GM19351 (cell line): ENCODE data around the gene SNX30.

Experiments used
- ATAC-seq: cut with Tn5 transposase; IDR thresholded peaks from one replicate; pipeline ENCODE4 v1.9.1; 2021; ENCODE audit warnings: mild to moderate bottlenecking, moderate library complexity; ENCODE audit not compliant: unreplicated experiment

Gene SNX30

DNA sequence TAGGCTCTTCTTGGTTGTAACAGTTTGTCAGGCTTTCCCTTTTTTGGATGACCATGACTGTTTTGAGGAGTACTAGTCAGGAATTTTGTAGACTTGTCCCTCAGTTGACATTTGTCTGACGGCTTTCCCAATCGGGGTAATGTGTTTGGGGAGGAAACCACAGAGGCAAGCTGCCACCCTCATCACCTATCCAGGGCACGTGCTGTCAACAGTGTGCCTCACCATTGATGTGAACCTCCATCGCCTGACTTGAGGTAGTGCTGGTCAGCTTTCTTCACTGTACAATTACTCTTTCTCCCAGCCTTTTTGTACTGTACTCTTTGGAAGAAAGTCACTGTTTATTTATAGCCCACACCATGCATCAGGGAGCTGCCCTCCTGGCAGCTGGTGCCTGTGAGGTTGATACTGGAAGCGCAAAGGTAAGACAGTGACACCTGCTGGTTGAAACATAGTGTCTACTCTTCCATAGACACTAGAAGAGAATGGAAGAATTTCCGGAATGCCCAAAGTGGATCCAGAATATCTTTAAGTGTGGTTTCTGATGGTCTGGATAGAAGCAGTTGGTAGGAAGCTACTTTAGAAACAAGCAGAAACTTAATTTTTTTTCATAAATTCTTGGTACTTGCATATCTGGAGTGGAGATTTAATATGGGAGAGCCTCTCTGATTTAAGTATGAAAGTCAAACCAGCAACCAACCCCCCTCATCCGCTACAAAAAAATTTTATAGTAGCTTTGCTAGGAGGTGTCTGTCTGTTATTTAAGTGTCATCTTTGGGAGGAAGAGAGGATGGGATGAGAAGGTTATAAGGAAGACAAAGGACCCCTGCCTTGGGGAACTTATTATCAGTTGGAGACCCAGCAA, 69.3 kb downstream of the SNX30 start:
- ATAC-seq = peak; percentile 73

- ATAC-seq = no peak
Measured at GRCh38 chr9:112820881-112821280, 70.3 kb downstream of the SNX30 start.

GRCh38 chr9:112822618-112823017, 72.1 kb downstream of the SNX30 start:
- no peak for ATAC-seq

DNA sequence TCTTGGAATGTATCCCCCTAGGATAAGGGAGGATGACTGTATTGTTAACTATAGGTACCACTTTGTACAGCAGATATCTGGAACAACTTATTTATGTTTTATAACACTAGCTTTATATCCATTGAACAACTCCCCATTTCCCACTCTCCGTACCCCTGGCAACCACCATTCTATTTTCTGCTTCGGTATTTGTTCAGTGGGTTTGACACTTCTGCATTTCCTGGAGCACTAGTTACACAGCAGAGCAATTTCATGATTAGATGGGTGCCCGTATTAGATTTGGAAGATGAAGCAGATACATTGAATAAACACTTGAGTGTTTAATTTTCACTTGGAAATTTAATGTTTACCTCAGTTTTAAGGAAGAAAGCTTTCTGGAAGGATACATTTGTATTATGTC, 72.7 kb downstream of the SNX30 start:
- no peak for ATAC-seq

DNA sequence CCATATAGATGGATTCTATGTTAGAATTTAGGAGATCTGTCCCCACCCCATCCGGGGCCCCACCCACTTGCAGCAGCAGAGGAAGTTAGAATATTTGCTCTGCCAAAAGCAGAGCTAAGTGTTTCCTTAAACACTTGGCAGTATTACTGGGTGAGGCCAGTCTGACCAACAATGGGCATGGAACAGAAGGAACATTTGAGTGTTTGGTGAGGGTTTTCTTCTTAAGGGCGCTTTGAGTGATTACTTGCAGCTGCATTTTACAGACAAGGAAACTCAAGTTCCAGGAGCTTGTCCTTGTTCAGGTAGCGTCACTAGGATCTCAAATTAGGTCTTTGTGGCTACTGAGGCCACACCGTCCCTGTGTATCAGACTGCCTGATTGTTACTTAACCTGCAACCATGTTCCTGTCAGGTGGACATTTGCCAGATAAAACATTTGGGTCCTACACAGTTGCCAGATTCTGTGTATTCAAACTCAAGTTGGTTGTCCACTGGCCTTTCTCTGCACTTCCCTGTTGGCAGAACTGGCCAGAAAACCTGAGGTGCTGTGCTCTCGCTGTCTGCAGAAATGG, 80.8 kb downstream of the SNX30 start:
- no peak for ATAC-seq

DNA sequence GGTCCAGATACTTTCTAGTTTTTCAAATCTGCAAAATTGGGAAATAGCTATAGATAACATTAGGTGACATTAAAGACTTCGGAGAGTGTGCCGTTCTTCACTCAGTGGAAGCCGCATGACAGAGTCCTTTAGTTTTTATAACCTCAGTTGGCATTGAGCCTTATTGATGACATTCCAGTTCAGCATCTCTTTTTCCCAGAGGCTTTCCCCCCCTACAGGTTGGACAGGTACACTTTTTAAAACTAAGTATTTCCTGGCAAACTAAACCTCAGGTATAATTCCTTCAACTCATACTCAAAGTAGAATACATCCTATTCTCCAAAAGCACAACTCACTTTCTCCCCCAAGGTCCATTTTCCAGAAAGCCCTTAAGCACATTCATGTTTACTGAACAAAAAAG, 81.4 kb downstream of the SNX30 start:
- ATAC-seq = no peak

DNA sequence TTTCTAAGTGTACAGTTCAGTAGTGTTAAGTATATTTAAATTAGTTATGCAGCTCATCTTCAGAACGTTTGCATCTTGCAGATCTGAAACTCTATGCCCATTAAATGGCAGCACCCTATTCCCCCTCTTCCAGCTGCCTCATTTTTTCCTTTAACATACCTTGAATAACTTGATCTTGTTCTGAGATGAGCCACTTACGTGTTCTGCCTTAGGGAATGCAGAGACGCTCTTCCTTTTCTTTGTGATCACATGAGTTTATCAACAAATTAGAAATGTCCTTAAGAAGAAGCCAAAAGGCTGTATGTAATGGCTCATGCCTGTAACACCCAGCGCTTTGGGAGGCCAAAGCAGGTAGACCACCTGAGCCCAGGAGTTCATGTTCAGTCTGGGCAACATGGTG, 82.5 kb downstream of the SNX30 start:
- ATAC-seq = no peak

- no peak for ATAC-seq
Measured at GRCh38 chr9:112836394-112836793, 85.8 kb downstream of the SNX30 start.

- ATAC-seq = no peak
Measured at GRCh38 chr9:112838342-112838741, 87.8 kb downstream of the SNX30 start.

GRCh38 chr9:112839331-112839730, 88.8 kb downstream of the SNX30 start:
- ATAC-seq = no peak

DNA sequence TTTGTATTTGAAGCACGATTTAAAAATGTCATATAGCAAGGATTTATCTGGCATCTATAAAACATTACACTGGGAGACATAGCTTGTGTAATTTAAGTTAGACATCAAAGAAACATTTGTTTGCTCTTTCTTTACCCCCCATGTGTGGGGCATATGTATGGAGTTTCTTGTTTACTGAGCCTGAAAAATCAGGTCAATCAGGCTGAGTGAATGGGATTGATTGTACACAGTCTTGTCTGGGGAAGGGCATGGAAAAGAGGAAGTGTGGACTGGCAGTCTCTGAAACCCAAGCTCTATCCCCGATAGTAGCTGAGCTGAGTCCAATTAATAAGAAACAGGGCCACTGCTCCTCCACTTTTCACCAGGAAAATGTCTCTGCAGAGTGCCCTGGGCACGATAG, 90.7 kb downstream of the SNX30 start:
- ATAC-seq = no peak

DNA sequence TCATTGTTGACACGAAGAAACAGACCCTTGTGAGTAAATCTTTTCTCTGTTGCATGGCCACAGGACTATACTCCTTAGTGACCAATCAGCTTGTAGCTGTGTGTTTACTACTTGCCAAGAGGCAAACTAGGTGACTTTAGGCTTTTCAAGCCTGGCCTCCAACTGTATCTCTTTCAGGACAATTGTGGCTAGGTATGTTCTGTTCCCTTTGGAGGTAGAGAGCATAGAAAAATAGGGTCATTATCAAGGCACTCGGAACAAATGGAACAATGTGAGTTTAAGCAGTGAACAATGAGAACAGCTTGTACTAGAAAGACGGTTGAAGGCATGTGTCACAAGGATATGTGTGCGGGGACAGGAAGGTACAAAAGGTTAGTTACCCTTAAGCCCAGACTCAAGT, 92.0 kb downstream of the SNX30 start:
- no peak for ATAC-seq

- ATAC-seq = peak; percentile 91
Measured at GRCh38 chr9:112844771-112845542, 94.4 kb downstream of the SNX30 start.

DNA sequence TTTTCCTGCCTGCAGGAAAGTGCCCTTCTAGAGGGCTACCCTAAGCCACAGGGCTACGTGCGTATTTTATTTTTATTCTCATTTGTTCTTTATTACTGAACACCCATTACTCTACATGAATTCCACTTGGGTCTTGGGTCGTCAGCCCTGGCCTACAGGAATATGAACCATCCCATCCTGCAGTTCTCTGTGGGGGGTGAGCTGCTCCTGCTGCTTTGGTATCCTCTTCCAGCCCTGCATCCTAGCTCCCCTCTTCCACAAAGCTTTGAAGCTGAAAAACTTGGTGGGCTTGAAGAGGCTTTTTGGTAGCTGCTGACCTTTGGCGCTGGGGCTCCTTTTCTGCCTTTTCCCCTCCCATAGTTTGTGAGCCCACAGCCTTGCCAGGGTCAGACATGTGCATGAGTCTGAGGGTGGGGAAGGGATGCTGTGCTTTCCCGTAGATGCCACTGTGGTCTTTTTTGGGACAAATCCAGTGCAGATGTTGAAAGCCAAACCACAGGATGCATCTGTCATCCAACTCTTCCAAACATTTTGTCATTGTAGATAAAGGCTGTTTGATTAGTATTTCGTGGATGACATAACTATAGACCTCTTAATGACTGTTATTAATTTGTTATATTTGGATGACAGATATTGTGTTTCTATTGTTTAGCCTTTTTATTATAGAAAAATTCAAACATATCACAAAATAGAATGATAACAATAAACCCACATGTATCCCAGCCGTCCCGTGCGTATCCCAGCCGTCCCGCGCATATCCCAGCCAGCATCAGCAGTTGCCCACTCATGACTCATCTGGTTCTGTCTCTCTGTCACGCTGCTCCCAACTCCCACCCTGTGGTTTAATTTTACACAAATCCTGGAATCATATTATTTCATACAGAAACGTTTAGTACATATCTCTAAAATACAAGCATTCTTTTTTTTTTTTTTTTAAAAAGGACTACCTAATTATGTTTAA, 96.2 kb downstream of the SNX30 start:
- no peak for ATAC-seq

DNA sequence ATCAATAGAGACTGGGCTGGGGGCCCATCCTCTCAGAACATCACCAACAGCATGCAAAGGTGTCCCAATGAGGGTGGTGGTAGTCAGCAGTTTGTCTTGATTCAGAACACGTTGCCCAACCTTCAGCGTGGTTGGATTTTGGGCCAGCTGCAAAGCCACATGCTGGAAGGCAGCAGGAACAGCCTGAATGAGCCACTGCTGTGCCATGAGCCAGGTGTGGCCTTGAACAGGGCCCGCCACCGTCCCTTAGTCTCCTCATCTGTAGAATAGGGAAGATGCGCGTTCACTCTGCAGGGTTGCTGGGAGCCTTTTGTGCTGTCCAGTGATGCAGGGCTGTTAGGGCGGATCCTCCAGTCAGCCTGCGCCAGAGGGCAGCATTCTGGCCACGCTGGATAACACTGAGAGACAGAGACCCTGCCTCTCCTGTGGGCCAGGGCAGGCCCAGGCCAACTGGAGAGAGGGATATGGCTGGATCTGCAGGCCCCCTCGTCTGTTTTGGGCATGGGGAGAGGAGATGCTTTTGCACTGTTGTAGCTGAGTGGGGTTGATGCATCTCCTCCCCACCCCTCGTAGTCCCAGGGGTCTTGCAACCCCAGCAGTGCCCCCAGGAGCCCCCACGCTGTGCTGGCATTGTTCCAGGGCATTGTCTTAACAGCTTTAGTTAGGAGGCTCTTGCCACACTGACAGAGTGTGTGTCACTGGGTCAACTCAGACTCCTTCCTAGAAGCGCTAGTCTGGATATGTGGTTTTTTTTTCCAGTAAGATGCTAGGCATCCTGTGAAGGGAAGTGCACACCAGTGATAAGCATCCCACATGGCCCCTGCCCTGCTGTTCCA, 98.0 kb downstream of the SNX30 start:
- no peak for ATAC-seq

DNA sequence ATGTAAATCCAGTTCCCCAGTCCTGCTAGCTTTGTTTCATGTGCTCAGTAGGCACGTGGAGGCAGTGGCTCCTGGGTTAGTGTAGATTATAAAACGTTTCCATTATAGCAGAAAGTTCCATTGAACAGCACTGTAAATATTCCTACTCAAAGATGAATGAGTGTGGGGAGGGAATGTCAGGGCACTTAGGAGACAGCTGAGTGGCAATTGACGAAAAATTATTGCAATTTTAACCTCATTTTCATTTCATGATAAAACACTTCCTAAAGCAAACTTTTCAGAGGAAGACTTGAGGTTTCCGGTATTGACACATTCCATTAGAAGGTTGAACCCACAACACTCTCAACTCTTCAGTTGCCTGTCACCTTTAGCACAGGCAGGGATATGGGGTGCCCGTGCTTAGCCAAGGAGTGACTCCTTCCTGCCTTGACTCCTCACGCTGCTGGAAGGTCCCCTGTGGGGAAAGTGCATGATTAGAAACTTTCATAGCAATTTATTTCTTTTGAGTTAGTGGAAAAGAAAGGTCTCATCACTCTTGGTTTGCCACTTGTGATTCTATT, 98.9 kb downstream of the SNX30 start:
- ATAC-seq = no peak

GRCh38 chr9:112850840-112851239, 100.3 kb downstream of the SNX30 start:
- no peak for ATAC-seq

GRCh38 chr9:112852741-112853504, 102.4 kb downstream of the SNX30 start:
- ATAC-seq = no peak
